ACHN (cell line): ENCODE data around the gene LPGAT1.

Experiments
- DNase-seq: peaks from one replicate; pipeline ENCODE4 v3.0.0-alpha.2; 2015
- in situ Hi-C: cut with HindIII; loops from 2 replicates; pipeline ENCODE4 v1.10.0; 2017; ENCODE audit warnings: low sequenced_read_pairs, low pct_ligation_motif_present, low pct_unique_long_range_greater_than_20kb

LPGAT1 gene

DNA sequence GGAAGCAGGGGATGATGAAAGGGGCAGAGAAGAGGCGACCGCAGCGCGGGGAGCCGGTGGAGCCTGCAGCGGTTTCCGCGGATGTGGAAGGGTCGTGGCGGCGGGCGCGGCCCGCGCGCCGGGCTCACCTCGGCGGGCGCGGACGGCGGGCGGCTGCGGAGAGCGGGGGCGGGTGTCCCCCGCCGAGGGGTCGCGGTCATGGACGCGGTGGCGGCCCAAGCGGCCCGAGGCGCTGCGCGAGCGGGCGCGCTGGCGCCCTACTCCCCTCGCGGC lies 572 bp downstream of the LPGAT1 start:
- DNase-seq: peak; percentile 28
- in situ Hi-C loops: no loop called here

DNA sequence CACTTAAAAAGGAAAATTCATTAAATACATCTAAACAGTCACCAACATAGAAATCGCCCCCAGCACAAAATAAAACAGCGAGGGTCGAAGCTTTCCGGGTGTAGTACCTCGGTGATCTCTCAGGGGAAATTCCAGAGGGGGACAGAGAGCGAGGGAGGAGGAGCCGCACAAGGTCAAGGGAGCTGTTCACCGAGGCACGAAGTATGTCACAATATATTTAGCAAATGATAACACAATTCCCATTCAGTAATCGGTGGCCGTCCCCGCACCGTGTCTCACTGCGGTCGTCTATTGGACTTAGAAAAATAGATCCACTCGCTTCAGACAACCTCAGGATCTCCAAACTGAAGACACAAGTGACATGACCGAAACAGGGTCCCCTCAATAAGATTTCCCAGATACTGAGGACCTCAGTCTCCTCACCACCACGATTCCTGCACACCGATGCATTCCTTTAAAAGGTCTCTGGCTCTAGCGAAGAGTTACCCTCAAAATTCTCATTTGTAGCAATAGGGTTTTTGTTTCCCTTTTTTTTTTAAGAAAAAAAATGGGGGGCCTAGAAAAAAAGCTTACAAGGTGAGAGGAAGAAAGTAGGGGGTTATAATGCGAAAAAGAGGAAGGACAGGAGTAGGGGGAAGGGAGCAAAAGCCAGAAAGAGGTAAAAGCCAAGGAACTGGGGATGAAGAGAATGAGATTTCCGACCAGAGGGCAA lies 1.1 kb downstream of the LPGAT1 start:
- in situ Hi-C loops: no loop called here
- DNase-seq: peak; percentile 68

DNA sequence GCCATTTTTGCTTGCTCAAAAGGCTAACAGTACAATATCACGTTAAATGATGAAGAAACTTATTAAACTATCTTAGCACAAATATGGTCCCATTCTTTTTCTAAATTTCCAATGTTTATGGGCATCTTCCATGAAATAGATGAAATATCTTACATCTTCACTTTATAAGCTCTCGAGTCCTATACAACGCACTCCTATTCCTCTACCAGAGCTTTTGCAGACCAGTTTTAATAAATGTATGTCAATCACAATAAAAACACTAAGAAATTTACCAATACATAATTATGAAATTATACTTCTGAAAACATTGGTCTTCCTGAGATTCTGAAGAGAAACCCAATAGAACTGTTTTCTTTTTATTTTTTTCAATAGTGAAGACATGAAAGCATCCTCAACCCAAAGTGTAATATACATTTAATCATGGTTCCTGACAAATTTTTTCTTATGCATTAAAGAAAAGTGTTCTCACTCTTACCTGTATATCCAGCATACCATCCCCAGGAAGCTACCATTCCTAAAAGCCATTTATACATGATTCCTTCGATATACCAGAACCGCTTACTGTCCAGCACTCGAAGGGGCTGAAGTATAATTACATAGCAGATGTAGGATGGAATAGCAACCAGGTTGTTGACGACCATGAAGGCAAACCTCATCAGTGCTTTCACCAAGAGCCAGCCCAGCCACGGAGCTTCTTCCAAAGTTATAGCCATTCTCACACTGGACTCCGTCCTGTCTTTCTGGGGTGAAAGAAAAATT lies 1.8 kb downstream of the LPGAT1 start:
- in situ Hi-C loops: no loop called here
- DNase-seq: no peak

DNA sequence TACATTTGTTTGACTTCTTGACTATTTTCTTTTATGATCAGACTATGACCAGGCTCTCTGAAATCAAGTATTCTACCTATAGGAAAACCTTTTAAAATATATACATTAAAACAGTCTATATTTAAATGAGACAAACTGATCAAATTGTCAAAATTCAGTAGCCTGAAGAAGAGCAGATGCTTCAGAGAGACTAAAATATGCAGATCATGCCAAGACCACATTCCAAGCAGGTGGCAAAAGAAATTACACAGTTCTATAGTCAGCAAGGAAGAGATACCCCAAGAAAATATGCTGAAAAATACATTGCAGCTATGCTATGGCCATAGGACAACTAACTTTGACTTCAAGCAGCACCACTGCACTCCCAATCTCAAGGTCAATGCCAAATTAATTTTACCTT lies 3.5 kb downstream of the LPGAT1 start:
- DNase-seq: no peak
- in situ Hi-C loops: no loop called here

DNA sequence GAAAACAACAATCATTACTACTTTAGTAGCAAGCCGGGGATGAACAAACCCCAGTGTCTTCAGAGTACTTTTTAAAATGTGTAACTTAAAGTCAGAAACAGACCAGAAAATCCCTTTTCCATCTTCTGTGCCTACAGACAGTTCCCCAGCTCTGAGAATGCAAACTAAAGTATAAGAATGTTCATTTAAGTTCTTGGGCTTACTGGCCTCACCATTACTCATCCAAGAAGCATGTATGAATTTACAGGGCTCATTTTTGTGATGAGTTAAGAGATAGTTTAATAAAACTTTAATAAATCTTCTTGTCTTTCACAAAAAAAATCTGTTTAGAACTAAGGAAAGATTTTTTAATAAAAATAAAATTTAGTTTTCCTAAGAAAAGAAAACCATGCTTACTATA lies 4.6 kb downstream of the LPGAT1 start:
- DNase-seq: peak; percentile 60
- in situ Hi-C loops: no loop called here

DNA sequence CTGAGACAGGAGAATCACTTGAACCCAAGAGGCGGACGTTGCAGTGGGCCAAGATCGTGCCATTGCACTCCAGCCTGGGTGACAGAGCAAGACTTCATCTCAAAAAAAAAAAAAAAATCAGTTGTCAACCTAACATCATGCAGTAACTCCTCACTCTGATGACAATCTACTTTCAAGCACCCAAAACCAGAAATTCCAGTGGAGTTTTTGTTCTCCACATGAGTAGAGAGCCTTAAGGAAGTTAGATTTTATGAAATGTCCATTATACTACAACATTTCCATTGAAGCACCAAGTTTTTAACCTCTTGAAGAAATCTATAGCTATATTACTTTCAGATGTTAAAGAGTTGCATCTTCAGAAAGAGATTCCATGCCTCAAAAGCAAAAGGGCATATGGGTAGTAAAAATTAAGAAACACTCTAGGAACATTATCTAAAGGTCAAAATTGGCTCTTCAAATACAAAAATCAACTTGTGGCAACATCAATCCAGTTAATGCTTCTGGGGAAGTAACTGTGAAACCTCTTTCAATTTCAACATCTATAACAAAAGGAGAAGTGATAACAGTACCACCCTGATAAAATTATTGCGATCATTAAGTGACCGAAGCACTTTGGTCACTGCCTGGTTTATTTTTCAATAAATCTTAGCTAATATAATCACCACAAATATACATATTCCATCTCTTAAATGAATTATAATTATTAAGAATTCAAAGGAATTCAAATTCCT lies 7.7 kb downstream of the LPGAT1 start:
- no peak for DNase-seq
- in situ Hi-C loops: no loop called here

DNA sequence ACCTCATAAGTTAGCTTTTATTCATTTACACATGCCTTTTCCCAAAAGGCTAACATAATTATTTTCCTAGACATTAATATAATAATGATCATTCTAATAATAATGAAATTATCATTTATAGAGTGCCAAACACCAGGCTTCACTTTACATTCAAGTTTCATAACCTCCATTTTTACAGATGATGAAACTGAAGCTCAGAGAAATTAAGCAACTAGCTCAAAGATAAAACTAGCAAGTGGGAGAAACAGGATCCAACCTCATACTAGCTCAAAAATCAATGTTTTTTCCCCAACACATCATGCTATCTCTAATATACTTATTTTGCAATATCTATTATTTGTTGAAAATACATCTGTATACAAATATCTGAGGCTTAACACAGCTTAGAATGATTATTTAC lies 14.0 kb downstream of the LPGAT1 start:
- in situ Hi-C loops: no loop called here
- DNase-seq: no peak

DNA sequence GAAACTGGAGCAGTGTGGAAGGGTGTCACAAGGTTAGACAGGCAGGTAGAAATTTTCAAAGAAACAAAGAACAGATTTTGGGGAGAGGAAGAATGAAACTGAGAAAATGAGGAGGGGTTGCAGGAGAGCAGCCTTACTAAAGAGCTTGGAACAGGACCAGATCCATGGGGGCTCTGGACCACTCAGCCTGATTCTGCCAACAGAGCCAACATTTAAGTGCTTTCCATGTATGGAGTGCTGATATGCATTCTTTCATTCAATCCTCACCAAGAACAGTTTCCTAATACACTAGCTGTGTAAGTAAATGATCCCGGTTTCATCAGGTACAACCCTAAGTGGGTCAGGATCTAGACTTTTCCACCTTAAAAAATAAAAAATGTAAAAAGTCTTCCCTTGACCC lies 16.2 kb downstream of the LPGAT1 start:
- in situ Hi-C loops: no loop called here
- DNase-seq: no peak

DNA sequence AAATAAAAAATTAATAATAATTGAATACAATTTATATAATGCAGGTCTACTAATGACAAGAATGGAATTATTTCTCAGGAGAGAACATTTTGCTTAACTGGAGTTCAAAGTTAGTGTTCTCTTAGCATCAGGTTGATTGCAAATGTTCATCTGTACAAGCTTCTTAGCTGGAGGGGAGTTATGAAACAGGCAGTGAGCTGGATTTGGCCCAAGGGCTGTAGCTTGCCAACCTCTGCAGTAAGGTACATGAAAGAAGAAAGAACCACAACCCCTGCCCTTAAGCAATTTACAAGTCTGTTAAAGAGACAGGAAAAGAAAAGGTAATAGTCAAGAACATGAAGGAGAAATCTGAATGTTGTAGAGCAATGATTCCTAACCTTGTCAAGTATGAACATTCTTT lies 17.0 kb downstream of the LPGAT1 start:
- no peak for DNase-seq
- in situ Hi-C loops: no loop called here

DNA sequence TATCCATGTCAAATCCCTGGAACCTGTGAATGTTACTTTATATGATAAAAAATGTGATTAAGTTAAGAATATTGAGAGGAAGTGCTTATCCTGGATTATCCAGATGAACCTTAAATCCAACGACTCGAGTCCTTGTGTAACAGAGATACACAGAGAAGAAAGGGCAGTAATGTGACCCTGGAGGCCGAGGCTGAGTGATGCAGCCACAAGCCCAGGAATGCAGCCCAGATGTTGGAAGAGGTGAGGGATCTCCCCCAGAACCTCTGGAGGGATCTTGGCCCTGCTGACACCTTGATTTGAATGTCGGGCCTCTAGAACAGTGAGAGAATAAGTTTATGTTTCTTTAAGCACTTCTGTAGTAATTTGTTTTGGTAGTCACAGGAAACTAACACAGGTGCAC lies 18.0 kb downstream of the LPGAT1 start:
- in situ Hi-C loops: no loop called here
- DNase-seq: no peak

DNA sequence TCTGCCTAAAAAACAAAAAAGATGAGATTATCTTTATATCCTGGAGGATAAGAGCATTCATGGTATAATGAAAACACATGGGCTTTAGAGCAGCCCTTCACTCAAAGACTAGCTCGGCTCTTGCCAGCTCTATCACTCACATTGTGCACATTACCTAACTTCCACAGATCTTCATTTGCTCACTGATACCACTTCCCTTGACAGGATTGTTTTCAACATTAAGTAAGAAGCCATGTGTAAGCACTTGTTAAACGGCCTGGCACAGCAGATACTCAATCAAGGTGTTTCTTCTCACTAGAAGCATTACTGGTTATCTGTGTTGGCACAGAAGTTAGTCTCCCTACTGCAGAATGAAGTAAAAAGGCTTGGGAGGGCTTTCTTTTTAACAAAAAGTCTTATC lies 18.7 kb downstream of the LPGAT1 start:
- in situ Hi-C loops: no loop called here

DNA sequence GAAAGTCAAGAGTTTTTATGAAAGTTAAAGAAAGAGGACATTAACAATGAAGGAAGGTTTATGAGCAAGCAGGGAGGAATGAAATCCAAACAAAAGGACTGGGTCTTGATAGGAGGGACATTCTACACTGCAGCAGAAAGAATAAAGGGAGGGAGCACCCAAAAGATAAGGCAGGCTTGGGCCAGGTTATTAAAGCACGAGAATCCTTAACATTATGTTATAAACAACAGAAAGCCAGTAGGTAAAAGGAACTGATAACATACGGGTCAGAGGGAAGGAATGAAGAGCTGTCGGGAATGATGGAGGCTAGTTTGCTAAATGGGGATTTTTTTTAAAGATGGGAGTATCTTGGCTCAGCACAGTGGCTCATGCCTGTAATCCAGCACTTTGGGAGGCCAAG lies 19.4 kb downstream of the LPGAT1 start:
- in situ Hi-C loops: no loop called here

More for the DNA sequence above, 18.7 kb downstream of the LPGAT1 start:
- no peak for DNase-seq

DNA sequence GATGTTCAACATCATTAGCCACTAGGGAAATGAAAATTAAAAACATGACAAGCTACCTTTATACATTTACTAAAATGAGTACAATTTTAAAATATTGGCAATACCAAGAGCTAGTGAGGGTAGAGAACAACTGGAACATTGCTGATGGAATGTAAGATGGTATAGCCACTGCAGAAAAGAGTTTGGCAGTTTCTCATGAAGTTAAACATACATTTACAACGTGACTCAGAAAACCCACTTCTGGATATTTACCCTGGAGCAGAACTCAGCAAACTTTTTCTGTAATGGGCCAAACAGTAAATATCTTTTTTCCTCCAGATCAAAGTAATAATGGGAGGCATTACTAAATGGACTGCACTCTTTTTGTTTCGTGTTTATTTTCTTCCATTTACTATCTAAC lies 22.1 kb downstream of the LPGAT1 start:
- in situ Hi-C loops: no loop called here
- DNase-seq: no peak

More for the DNA sequence above, 19.4 kb downstream of the LPGAT1 start:
- no peak for DNase-seq

DNA sequence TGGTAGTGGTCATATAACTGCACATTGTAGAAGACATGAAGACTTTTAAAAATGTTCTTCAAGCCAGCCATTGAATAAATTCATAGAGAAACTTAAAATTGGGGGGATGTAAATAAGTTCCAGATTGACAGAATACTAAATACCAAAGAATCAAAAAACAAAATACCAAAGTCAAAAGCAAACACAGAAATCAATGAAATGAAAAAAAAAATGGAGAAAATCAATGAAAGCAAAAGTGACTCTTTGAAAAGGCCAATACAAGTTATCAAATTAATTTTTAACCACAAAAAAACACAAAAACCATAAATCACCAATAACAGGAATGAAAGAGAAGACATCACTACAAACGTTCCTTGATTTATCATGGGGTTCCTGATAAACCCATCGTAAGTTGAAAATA lies 25.6 kb downstream of the LPGAT1 start:
- DNase-seq: no peak
- in situ Hi-C loops: no loop called here

DNA sequence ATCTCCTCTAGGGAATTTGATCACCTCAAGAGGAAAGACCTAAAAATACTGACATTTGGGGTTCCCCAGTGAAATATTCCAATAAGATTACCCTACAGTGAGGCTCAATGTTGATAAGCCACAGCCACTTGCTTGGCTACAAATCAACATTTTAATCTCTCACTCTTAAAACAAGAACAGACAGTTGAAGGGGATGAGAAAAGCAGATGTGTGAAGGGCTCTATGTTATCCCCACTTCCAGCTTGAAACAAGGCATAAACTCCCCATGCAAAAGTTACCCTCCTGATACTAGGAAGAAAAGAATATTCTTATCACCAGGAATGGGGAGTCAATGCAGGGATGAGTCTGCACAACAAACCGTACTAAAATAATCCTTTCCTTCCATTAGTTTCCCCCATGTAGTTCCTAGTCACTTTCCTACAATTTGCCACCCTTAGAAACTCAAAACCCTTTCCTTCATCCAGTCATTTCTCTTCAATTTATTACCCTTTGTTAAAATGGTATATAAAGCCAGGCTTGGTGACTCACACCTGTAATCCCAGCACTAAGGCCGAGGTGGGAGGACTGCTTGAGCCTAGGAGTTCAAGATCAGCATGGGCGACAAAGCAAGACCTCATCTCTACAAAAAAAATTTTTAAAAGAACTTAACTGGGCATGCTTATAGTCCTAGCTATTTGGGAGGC lies 29.5 kb downstream of the LPGAT1 start:
- DNase-seq: no peak
- in situ Hi-C loops: no loop called here

DNA sequence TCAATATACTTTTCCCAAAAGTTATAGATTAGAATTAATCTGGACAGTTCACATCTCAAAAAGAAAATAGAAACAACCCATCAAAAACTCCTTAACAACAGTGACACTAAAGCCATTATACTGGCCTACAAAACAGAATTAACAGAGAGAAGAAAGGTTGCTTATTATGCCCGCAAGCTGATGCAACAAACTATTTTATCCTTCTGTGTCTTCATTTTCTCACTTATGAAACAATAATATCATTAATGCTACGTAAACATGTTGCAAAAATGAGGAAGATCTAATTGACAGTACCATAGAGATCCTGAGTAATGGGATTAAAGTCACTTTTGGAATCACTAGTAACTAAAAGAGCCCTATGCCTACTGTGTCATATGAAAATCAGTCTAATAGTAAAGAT lies 32.6 kb downstream of the LPGAT1 start:
- in situ Hi-C loops: no loop called here
- DNase-seq: no peak

DNA sequence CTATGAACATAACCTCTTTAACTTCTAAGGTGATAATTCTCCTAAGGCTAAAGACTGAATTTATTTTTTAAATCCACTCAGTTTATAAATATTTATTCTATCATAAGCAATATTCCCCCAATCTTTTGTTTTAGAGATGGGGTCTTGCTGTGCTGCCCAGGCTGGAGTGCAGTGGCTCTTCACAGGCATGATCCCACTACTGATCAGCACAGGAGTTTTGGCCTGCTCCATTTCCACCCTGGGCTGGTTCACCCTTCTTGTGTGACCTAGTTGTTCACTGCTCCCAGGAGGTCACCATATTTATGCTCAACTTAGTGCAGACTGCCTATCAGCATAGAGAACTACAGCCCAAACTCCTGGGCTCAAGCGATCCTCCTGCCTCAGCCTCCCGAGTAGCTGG lies 38.6 kb downstream of the LPGAT1 start:
- no peak for DNase-seq

DNA sequence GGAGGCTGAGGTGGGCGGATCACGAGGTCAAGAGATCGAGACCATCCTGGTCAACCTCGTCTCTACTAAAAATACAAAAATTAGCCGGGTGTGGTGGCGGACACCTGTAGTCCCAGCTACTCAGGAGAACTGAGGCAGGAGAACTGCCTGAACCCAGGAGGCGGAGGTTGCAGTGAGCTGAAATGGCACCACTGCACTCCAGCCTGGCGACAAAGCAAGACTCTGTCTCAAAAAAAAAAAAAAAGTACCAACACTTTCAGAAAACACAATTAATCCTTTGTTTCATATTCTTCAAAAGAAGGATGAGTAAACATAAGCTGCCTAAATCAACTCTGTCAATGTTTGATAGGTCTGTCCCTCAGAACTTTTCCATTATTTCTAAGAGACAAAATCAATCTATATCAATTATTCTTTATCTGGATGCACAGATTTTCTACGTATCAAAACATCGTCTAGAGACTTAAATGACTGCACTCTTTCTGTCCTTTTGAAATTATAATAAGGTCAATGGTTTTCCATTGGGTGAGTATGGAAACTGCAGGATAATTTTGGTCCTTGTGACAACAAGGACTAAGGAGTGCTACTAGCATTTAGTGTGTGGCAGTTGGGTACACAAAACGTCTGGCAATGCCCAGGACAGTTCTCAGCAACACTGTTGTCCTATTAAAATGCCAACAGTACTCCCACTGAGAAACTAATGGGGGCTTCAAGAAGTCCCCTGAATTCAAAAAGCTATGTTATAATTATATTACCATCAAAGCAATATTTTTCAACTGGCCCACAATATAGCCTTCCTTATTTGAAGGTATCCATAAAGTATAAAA lies 40.7 kb downstream of the LPGAT1 start:
- in situ Hi-C loops: no loop called here
- no peak for DNase-seq

More for the DNA sequence above, 38.6 kb downstream of the LPGAT1 start:
- in situ Hi-C loops: no loop called here
